Uterus (tissue), 2 donors: ENCODE results near the gene PPP2R5A.

Experiments
- CTCF ChIP-seq, 4 experiments: fragments of 200-600 bp in 2 of 4; fragments of 450-650 bp in 2 of 4; sonication (generic) in 2 of 4; IDR thresholded peaks; one replicate each; pipeline ENCODE4 v1.5.1; 2016 to 2019; ENCODE audit warnings: antibody characterized with exemption in 4 of 4, mild to moderate bottlenecking in 2 of 4, moderate library complexity in 1 of 4
- POLR2A ChIP-seq, 2 donors: fragments of 450-650 bp; IDR thresholded peaks; one replicate each; pipeline ENCODE4 v1.6.1; 2016; ENCODE audit warnings: antibody characterized with exemption in 2 of 2, mild to moderate bottlenecking in 1 of 2, moderate library complexity in 1 of 2

GRCh38 chr1:212397171-212397570, 112.0 kb downstream of the PPP2R5A start:
- no peak for TF ChIP-seq POLR2A (IDR thresholded peaks at IDR 0.05)
- no peak for TF ChIP-seq CTCF (IDR thresholded peaks at IDR 0.05)
